HG03103 (cell line): ENCODE data around the gene ABCA4.

Experiments
- ATAC-seq: cut with Tn5 transposase; IDR thresholded peaks from one replicate; pipeline ENCODE4 v1.9.1; 2021; ENCODE audit warnings: low read depth; ENCODE audit not compliant: unreplicated experiment

ABCA4 gene

GRCh38 chr1:93988634-93989350 lies 132.2 kb downstream of the ABCA4 start:
- ATAC-seq: no peak

GRCh38 chr1:93981274-93981667 lies 139.7 kb downstream of the ABCA4 start:
- no peak for ATAC-seq

GRCh38 chr1:93980320-93981273 lies 140.4 kb downstream of the ABCA4 start:
- ATAC-seq: no peak

- no peak for ATAC-seq
Observed at GRCh38 chr1:93979718-93980319, 141.1 kb downstream of the ABCA4 start.

- ATAC-seq: no peak
Observed at GRCh38 chr1:93979040-93979717, 141.8 kb downstream of the ABCA4 start.

- no peak for ATAC-seq
Observed at GRCh38 chr1:93977598-93977945, 143.4 kb downstream of the ABCA4 start.

- no peak for ATAC-seq
Observed at GRCh38 chr1:93976711-93977597, 144.0 kb downstream of the ABCA4 start.

GRCh38 chr1:93976291-93976690 lies 144.7 kb downstream of the ABCA4 start:
- no peak for ATAC-seq

- no peak for ATAC-seq
Observed at GRCh38 chr1:93972341-93972740, 148.6 kb downstream of the ABCA4 start.

- no peak for ATAC-seq
Observed at GRCh38 chr1:93969887-93970286, 151.1 kb downstream of the ABCA4 start.

- no peak for ATAC-seq
Observed at GRCh38 chr1:93969371-93969770, 151.6 kb downstream of the ABCA4 start.

GRCh38 chr1:93967306-93967705 lies 153.6 kb downstream of the ABCA4 start:
- no peak for ATAC-seq

GRCh38 chr1:93965888-93966287 lies 155.1 kb downstream of the ABCA4 start:
- ATAC-seq: no peak

GRCh38 chr1:93965256-93965655 lies 155.7 kb downstream of the ABCA4 start:
- no peak for ATAC-seq

GRCh38 chr1:93964777-93965200 lies 156.2 kb downstream of the ABCA4 start:
- ATAC-seq: no peak

GRCh38 chr1:93964096-93964776 lies 156.7 kb downstream of the ABCA4 start:
- no peak for ATAC-seq

- ATAC-seq: no peak
Observed at GRCh38 chr1:93963585-93963984, 157.4 kb downstream of the ABCA4 start.

GRCh38 chr1:93961906-93962305 lies 159.0 kb downstream of the ABCA4 start:
- ATAC-seq: no peak

- ATAC-seq: no peak
Observed at GRCh38 chr1:93961443-93961842, 159.5 kb downstream of the ABCA4 start.
